T-helper 1 cell (primary cell): Measurements from ENCODE around the gene ASXL1.
"Not testable (repeated sequence)": the region's sequence is repeated elsewhere in the genome, so short reads cannot be mapped to it uniquely, and the experiment has no call there.

Experiments used
- DNase-seq, 5 donors: peaks; one replicate each; pipeline ENCODE4 v3.0.0-alpha.2; 2012 to 2020

The ASXL1 gene

DNA sequence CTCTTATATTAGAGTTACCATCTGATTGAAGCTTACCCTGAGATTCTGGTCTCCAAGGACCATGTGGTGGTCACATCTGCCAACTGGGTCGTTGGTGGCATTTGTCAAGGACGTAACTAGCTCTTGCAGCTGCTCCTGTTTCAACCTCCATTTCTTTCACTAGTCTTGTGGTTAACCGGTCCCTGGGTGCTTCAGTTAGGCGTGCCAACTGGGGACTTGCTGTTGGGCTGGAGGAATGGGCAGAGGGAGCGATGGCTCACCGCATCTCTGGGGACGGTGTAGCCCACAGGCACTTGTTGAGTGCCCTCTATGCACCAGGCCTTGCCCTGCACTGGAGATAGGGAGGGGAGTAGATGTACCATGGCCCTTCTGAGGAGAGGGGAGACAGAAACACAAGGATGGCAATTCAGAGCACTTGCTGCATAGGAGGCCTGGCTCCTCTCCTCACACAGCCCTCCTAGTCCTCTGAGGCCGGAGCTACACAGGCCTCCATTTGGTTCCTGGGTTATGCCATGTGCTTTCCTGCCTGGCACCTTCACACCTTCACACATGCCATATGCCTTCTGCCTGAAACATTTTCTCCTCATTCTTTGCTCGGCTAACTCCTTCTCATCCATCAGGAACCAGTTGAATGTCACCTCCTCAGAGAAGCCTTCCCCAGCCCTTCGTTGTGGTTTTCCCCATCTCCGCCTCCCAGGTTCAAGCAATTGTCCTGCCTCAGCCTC, 20.0 kb upstream of the ASXL1 start:
- DNase-seq, result no peak

DNA sequence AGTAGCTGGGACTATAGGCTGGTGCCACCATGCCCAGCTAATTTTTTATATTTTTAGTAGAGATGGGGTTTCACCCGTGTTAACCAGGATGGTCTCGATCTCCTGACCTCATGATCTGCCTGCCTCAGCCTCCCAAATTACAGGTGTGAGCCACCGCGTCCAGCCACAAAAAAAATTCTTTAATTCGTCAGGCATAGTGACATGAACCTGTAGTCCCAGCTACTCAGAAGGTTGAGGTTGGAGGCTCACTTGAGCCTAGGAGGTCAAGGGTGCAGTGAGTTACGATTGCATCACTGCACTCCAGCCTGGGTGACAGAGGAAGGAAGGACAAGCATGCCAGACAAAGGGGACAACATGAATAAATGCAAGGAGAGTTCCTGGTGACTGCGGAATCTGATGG, 19.5 kb upstream of the ASXL1 start:
- DNase-seq, result no peak

DNA sequence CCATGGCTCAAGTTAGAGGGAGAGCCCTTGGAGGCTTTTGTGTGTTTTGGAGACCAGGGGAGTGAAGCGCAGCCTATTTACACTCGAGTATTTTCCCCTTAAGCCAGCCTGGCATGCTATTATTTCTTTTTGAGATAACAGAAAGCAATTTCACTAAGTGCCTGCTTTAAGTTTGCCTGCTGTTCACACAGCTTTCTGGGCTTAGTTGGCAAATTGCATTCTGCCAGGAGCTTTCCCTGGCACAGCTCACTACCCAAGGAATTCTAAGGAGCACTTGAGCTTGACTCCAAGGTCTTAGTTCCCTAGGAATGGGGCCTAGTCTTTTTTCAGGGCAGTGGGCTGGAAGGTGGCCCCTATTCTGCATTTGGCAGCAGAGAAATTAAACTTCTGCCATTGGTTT, 19.0 kb upstream of the ASXL1 start:
- DNase-seq, result no peak

DNA sequence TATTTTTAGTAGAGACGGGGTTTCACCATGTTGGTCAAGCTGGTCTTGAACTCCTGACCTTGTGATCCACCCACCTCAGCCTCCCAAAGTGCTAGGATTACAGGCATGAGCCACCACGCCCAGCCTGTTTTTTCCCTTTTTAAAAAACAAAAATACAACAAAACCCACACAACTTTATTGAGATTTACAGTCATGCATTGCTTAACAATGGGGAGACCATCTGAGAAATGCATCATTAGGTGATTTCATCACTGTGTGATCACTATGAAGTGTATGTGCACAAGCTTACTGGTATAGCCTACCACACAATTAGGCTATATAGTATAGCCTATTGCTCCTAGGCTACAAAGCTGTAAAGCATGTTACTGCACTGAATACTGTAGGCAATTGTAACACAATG, 17.1 kb upstream of the ASXL1 start:
- not testable (repeated sequence) for DNase-seq

DNA sequence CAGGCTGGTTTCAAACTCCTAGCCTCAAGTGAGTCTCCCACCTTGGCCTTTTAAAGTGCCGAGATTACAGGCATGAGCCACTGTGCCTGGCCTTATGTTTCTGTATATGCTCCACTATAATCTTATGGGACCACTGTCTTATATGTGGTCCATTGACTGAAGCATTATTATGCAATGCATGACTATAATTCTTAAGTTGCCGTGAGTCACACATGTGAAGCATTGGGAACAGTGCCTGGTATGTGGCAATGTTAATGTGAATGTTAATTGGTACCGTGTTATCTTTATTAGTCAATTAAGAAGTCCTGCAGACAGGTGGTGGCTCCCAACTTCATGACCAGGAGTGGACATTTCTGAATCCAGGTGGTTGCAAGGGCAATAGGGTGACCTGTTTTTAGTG, 14.7 kb upstream of the ASXL1 start:
- no peak for DNase-seq

DNA sequence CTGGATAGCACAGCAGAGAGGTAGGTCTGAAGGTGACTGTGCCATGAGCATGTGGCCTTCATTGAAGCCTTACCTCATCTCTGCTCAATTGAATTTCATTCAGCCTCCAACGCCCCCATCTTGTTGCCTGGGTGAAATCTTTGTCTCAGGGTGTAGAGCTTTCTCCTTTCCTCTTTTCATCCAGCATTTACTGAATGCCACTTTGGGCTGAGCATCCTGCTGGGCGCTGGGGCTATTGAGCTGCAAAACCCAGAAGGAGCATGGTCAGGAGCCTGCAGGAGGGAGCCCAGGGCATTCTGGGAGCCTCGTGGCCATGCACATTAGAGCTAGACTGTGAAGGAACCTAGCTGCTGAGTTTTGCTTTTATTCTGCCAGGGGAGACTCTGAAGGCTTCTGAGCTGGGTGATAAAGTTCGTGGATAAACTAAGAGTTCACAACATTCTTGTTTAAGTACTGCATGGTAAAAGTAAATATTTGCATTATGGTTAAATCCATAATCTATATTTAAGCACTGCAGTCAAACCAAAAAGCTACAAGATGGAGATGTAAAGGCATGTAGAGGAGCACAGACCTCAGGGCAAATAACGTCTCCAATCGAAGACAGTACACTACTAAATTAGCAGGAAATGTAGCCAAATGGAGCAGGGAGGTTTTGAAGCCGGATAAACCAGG, 13.2 kb upstream of the ASXL1 start:
- DNase-seq, result no peak

DNA sequence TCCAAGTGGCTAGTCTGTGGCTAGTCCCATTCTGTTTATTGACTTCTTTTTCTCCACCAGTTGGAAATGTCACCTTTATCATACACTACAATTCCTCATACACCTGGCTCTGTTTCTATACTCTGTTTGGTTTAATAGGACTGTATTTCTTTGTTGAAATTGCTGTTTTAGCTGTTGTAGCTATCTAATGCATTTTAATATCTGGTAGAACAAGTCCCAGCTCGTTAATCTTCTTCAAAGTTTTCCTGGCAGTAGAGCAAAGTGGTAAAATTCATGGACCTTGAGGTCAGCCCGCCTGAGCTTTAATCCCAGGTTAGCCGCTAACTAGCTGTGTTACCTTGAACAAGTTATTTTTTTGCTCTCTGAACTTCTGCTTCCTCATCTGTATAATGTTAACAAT, 9.9 kb upstream of the ASXL1 start:
- DNase-seq, result no peak

DNA sequence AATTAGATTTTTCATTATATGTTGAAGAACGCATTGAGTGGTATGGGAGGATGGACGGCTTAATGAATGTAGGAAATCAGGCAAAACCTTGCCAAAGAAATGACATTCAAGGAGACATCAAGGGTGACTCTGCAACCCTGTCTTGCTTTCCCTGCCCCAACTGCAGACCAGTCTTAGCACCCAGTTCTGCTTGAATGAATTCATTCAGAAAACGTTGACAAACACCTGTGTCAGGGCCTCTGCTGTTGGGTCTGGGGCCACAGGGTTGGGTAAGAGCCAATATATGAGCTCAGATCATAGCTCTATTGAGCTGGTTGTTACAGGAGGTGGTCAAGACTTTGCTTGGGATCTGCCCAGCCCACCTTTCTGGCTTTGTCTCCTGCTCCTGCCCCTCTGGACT, 7.7 kb upstream of the ASXL1 start:
- no peak for DNase-seq

DNA sequence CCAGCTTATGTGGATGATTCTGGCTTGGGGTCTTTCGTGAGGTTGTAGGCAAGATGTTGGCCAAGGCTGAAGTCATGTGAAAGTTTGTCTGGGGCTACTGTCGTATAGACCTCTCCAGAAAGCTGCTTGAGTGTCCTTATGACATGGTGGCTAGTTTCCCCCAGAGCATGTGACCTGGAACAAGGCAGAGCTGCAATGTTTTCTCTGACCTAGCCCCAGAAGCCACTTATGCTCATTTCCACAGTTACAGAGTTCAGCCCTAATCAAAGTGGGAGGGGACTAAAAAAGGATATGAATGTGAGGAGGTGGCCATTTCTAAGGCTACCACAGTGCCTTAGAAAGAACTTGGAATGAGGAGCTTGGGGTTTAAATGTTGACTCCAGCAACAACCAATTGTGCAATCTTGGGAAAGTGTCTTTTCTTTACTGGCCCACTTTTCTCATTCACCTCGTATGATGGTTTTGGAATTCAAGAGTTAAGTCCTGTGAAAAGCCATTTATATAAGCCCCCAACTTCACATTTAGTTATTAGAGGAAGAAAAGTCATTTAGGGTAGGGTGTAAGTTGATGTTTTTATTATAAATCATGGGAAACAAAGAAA, 5.9 kb upstream of the ASXL1 start:
- peak in 1 of 5 donors; percentile 25 for DNase-seq

DNA sequence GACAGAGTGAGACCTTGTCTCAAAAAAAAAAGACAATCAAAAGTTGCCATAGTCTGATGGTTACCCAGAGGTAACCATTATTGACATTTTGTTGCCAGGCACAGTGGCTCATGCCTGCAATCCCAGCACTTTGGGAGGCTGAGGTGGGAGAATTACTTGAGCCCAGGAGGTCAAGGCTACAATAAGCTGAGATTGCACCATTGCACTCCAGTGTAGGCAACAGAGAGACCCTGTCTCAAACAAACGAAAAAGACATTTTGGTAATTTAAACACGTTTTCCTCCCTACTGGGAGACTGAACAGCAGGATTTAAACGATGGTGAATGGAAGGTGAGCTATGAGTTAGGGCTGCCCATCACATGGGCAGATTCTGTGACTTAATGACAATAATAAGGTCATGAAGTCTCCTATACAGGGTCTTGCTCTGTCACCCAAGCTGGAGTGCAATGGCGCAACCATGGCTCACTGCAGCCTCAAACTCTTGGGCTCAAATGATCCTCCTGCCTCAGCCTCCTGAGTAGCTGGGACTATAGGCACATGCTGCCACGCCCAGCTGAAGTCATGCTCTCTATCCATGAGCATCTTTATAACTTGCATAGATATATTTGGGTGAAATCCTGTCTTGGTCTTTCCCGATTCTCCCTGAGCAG, 4.2 kb upstream of the ASXL1 start:
- no peak for DNase-seq

DNA sequence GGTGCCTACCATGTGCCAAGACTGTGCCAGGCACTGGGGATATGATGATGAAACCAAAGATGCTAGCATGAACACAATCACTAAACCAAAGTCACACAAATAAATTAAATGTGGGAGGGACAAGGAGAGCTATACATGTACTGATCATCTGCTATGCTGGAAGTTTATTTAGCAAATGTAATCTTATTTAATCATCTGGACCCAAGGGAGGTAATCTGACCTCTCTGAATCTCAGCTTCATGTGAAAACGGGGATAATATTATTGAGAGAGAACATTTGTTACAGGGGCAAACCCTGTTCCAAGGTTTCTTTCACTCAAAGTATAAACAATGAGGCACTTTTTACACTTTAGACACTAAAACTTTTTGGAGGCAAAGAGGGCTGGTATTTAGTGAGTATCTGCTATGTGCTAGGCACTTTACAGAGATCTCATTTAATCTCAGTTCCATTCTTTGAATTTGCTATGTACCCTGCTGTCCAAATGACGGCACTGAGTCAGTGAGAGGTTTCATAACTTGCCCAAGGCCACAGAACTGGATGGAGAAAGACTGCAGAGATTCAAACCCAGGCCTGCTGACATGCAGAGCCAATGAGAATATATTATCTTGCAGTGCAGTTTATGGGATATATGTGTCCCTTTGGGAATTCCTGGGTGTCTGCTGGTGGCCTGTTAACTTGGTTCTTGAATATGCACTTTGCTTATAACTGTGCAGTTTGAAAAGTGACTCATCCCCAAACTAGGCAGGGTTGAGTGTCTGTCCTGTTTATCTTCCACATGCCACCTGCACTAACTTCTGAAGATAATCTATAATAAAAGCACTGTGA, 3.3 kb upstream of the ASXL1 start:
- DNase-seq, result peak in 1 of 5 donors; percentile 80

DNA sequence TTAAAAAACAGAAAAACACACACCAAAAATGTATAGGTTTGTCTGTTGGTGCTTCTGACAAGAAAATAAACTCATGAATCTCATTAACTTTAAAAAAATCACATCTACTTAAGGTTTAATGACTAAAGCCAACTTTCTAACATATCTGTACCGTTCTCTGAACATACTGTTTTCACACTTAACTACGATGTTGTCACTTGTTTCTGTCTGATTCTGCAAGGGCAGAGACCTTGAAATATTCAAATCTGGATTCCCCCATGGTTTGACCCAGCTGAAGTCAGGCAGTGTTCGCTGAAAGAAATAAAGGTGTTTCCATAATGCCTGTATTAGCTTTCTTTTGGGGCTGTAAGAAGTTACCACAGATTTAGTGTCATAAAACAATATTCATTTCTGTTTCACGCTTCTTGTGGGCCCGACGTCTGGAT, 2.7 kb upstream of the ASXL1 start:
- peak in 1 of 5 donors; percentile 78 for DNase-seq

DNA sequence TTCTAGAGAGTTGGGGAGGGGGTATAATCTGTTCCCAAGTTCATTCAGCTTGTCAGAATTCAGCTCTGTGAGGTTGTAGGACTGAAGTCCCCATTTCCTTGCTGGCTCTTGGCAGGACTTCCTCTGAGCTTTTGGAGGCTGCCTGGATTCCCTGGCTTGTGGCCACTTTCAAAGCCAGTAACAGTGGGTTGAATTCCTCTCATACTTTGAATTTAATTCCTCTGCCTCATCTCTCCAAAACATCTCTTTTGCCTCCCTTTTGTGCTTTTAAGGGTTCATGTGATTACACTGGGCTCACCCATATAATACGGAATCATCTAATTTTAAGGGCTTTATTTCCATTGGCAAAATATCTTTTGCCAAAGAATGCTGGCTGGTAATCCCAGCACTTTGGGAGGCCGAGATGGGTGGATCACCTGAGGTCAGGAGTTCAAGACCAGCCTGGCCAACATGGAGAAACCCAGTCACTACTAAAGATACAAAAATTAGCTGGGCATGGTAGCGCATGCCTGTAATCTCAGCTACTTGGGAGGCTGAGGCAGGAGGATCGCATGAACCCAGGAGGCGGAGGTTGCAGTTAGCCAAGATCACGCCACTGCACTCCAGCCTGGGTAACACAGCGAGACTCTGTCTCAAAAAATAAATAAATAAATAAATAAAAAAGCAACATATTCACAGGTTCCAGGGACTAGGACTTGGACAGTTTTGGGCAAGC, 2.1 kb upstream of the ASXL1 start:
- DNase-seq, result not testable (repeated sequence)

DNA sequence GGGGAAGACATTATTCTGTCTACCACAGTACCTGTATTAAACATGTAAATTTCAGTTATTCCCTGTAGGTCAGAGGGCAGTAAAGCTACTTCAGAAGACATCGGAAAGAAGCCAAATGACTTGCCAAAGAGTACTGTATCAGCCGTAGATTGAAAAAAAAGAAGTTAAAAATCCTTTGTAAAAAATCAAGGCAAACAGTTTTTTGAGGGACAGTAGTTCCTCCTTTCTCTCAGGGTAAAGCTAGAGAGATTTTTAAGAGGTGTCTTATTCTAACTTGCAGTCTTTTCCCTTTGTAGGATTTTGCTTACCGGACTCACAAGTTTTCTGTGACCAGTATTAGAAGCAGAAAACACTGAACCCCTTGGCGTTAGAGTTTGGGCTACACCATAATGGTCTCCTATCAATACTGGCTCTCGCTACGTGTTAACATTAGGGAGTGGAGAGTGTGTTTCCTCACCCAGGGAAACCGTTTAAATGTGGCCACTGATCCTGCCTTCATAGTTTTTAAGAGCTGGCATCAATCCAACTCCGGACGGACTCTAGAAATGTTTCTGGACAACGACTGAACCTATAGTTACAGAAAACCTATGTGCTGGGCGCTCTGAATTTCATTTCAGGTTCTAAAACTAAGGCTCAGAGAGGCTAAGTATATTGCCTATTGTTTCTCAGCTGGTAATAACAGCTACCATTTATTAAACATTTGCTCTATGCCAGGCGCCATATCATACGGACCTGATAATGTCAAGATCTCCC, 1.3 kb upstream of the ASXL1 start:
- no peak for DNase-seq

DNA sequence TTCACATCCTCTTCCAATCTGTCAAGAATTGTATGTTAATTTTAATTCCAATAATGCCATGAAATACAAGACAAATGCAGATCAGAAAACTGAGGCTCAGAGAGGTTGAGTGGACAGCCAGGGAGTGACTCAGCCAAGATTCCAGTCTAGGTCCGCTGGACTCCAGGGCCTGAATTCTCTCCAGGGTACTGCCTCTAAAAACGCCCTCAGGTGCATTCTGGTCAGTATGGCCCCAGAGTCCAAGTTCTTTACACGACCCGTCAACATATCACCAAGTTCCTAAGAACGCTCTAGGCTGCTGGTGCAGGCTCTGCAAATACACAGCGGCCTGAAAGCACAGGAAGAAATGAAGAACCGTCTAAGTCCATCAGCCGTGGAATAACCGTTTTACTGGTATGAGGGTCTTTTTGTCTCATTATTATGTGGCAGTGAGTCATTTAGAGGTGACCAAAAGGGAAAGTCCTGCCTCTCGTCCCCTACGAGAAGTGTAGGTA, 709 bp upstream of the ASXL1 start:
- DNase-seq, result no peak

DNA sequence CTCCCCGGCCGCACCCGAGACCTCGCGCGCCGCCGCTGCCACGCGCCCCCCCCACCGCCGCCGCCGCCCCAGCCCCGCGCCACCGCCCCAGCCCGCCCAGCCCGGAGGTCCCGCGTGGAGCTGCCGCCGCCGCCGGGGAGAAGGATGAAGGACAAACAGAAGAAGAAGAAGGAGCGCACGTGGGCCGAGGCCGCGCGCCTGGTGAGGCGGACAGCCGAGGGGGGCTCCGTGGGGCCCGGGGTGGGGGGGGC, 426 bp downstream of the ASXL1 start:
- DNase-seq, result no peak

DNA sequence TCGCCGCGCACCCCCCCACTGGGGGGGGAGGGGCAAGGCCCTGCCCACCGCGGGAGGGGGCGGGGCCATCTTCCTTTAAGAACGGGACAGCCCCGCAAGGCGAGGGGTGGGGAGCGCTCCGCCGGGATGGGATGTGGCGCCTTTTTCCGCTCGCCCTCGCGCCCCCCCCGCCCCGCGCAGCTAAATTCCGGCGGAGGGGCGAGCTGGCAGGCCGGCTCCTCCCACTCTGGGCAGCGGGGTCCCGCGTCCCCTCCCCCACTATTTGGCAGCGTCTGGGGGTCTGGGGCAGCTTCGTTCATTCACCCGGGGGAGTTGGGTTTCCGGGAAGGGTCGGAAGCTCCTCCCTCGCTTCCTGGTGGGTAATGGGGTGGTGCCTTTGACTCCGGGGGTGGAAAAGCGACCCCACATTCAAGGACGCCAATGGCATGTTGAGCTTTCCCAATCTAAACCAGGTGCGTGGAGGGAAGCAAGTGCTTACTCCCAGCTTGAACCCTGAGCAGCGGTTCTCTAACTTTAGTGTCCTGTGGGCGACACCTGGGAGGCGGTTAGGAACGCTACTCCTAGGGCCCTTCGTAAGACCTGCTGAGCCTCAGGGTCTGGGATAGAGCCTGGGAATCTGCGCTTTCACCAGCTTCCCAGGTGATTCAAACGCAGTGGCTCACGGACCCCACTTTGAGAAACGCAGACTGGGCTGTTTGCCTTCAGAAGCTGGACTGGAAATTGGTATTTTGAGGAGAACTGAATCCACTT, 927 bp downstream of the ASXL1 start:
- DNase-seq, result peak; percentile 57 to 81 (median 68)

DNA sequence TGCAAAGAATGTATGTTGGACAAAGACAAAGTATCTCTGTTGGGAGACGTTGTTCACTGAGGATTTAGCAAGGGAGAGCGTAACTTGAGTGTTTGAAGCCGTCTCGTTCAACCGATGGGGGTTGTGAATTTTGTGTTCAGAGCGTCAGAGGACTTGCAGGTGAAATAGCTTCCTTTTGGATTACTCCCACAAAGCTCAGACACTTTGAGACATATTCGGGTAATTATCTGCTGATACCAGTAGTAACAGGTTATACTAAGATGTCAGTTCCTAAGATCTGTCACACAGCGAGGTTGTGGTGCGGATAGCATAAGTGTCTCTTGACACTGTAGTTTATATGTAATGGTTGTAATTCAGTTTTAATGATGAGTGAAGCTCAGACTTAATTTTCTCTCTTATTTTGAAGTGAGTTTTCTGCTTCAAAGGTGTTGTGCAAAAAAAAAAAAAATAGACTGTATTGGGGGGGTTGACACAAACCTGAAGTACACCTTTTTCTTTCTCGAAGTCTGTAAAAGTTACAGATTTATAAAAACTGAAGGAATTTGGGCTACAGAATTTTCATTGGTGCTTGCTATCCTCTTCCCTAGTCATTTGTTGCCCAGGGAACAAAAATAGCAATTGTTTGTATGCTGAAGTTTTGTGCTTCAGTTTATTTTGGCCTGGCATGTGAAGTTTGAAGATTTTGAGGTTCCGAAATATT, 1.7 kb downstream of the ASXL1 start:
- DNase-seq, result peak in 1 of 5 donors; percentile 40

DNA sequence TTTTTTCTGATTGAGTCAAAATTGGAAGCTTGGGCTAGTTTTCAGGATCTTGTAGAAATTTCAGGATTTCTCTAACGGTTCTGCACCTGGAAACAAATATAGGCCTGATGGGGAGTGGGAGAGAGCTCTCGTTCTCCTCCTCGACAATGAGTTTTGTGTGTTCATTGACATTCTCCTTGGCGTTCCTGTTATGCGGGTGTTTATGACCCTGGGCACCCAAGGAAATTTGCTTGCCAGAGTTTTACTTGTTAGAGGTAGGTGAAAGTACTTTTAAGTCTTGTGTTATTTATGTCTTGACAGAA, 2.2 kb downstream of the ASXL1 start:
- DNase-seq, result no peak

DNA sequence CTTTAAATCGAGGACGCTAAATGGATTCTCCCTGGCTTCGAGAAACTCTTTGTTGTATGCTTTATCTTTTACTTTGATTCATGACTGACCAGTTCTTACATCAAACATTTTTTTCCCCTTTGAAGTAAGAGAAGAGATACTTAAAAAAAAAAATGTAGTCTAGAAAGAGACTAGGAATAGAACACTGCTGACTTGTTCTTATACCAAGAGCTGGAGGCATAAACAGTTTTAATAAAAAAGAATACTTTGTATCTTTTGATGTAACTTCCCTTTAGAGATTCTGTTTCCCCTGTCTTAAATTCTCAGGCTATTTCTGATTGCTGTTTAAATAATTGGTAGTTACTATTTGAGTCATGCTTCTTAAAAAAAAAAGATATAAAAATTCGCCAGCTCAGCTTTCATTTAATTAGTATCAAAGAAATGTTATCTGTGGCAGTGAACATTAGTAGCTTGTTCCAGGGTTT, 4.8 kb downstream of the ASXL1 start:
- no peak for DNase-seq
